Measurements from ENCODE around the gene ABCB10. TPM values are rescaled to one million over a fixed set of nuclear protein-coding genes. Genes with fewer than 3 reads are reported as not detected.

The ABCB10 gene
- total and polyA plus RNA-seq, 2 donors (not counting 1 experiment from before 2014, with no cell fraction given), result 11.3 to 14.9 TPM

GRCh38 chr1:229593800-229594199, 35.3 kb upstream of the ABCB10 start:
- peaks cover 11% of the 10 kb centered on the region for H3K4me1 ChIP-seq (ENCODE audit: control insufficient read depth, extremely low read depth, insufficient read depth, low read length)
- no peak overlapping the region for H3K9ac ChIP-seq (ENCODE audit: insufficient read depth, low read length)
- no peak overlapping the region for H3K4me2 ChIP-seq (ENCODE audit: extremely low read depth, insufficient read depth, low read length)
- peaks cover 10% of the 10 kb centered on the region for H3K36me3 ChIP-seq (ENCODE audit: control insufficient read depth, insufficient read depth, low read length)
- no peak overlapping the region for H2AFZ ChIP-seq (ENCODE audit: low read length)
- peaks cover 8% of the 10 kb centered on the region for H3K79me2 ChIP-seq (ENCODE audit: control insufficient read depth, insufficient read depth, low read length)
- H3K27me3 ChIP-seq (ENCODE audit: control insufficient read depth, insufficient read depth, low read length), result no peaks in the 10 kb centered on the region
- no peaks in the 10 kb centered on the region for H3K9me3 ChIP-seq (ENCODE audit: control insufficient read depth, insufficient read depth, low read depth, low read length)
- H4K20me1 ChIP-seq (ENCODE audit: control insufficient read depth, extremely low read depth, insufficient read depth, low read length), result no peaks in the 10 kb centered on the region
- no peak overlapping the region for H3K4me3 ChIP-seq (replicated peaks in 1 of 4; ENCODE audit: control extremely low read depth in 1 of 4, insufficient read depth in 1 of 4, low read depth in 3 of 4, low read length in 4 of 4)
- no peak overlapping the region for H3K27ac ChIP-seq (ENCODE audit: insufficient read depth, low read length)
- DNase-seq (ENCODE audit: low read depth in 2 of 2), result no peak
- no peak for TF ChIP-seq EZH2 (IDR thresholded peaks at IDR 0.05; ENCODE audit: low read length, missing control alignments)

GRCh38 chr1:229590119-229590518, 31.6 kb upstream of the ABCB10 start:
- Histone ChIP-seq H3K27ac (ENCODE audit: insufficient read depth, low read length) (no peak overlapping the region), H2AFZ (ENCODE audit: low read length) (no peak overlapping the region), H3K79me2 (ENCODE audit: control insufficient read depth, insufficient read depth, low read length) (no peaks in the 10 kb centered on the region), H3K36me3 (ENCODE audit: control insufficient read depth, insufficient read depth, low read length) (peaks cover 10% of the 10 kb centered on the region), H3K9me3 (ENCODE audit: control insufficient read depth, insufficient read depth, low read depth, low read length) (no peaks in the 10 kb centered on the region), H3K4me3 (replicated peaks in 1 of 4; ENCODE audit: control extremely low read depth in 1 of 4, insufficient read depth in 1 of 4, low read depth in 3 of 4, low read length in 4 of 4) (no peak overlapping the region), H4K20me1 (ENCODE audit: control insufficient read depth, extremely low read depth, insufficient read depth, low read length) (no peaks in the 10 kb centered on the region), H3K9ac (ENCODE audit: insufficient read depth, low read length) (no peak overlapping the region), H3K27me3 (ENCODE audit: control insufficient read depth, insufficient read depth, low read length) (no peaks in the 10 kb centered on the region), H3K4me2 (ENCODE audit: extremely low read depth, insufficient read depth, low read length) (no peak overlapping the region), H3K4me1 (ENCODE audit: control insufficient read depth, extremely low read depth, insufficient read depth, low read length) (no peaks in the 10 kb centered on the region)
- DNase-seq (ENCODE audit: low read depth in 2 of 2), result no peak
- TF ChIP-seq CTCF (conservative IDR thresholded peaks at IDR 0.05 in 1 of 2, IDR thresholded peaks at IDR 0.05 in 1 of 2; ENCODE audit: low read depth in 1 of 2, low read length in 2 of 2) (no peak), EZH2 (IDR thresholded peaks at IDR 0.05; ENCODE audit: low read length, missing control alignments) (no peak)

GRCh38 chr1:229585338-229585737, 26.8 kb upstream of the ABCB10 start:
- Histone ChIP-seq H3K27ac (ENCODE audit: insufficient read depth, low read length) (no peak overlapping the region), H3K4me3 (replicated peaks in 1 of 4; ENCODE audit: control extremely low read depth in 1 of 4, insufficient read depth in 1 of 4, low read depth in 3 of 4, low read length in 4 of 4) (no peak overlapping the region), H3K4me1 (ENCODE audit: control insufficient read depth, extremely low read depth, insufficient read depth, low read length) (no peaks in the 10 kb centered on the region), H3K27me3 (ENCODE audit: control insufficient read depth, insufficient read depth, low read length) (no peaks in the 10 kb centered on the region), H3K9ac (ENCODE audit: insufficient read depth, low read length) (no peak overlapping the region), H3K4me2 (ENCODE audit: extremely low read depth, insufficient read depth, low read length) (no peak overlapping the region), H2AFZ (ENCODE audit: low read length) (no peak overlapping the region), H4K20me1 (ENCODE audit: control insufficient read depth, extremely low read depth, insufficient read depth, low read length) (no peaks in the 10 kb centered on the region), H3K79me2 (ENCODE audit: control insufficient read depth, insufficient read depth, low read length) (no peaks in the 10 kb centered on the region), H3K9me3 (ENCODE audit: control insufficient read depth, insufficient read depth, low read depth, low read length) (no peaks in the 10 kb centered on the region), H3K36me3 (ENCODE audit: control insufficient read depth, insufficient read depth, low read length) (no peaks in the 10 kb centered on the region)
- DNase-seq (ENCODE audit: low read depth in 2 of 2), result no peak
- TF ChIP-seq EZH2 (IDR thresholded peaks at IDR 0.05; ENCODE audit: low read length, missing control alignments) (no peak), CTCF (conservative IDR thresholded peaks at IDR 0.05 in 1 of 2, IDR thresholded peaks at IDR 0.05 in 1 of 2; ENCODE audit: low read depth in 1 of 2, low read length in 2 of 2) (no peak)

Data from fibroblast of lung (primary cell).